ENCODE measurements around the gene ARCN1.

ARCN1 gene

DNA sequence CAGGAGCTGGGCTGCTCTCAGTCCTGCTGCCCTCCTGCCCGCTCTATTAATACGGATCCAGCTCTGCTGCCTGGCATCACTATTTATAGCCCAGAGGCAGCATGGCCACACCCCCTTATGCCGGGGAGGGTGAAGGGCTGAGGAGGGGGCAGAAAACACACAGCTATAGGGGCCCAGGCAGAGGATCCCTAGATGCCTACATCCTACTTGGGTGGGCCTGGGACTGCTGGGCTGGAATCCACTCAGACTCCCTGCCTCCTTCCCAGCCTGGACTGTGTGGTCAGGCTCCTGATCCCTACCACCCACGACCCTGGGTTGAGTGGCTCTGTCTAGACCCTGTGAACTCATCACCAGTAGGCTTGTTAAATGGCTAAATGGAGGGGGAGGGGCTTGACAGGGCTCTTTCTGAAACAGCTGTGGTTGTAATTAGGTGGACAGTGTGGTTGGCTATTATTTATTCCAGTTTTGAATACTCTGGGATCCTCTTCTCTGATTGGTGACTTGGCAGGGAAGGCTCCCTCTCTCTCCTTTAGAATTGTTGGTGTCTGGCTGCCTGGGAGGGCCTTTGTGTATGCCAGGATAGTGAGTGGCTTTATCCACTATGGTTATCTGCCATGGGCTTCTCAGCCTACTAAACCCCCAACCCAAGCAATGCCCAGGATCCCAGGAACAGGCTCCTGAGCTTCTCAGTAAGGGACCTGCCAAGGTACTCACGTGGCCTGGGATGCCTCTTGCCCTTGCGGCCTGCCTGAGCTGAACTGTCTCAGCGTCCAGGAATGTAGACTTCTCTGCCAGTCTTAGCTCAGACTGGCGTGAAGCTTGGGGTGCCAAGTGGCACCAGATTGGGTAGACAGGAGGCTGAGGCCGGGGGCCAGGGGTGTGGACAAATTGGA lies 50.4 kb downstream of the ARCN1 start:
- DNase-seq, result no peak

GRCh38 chr11:118623269-118623655 lies 51.1 kb downstream of the ARCN1 start:
- DNase-seq, result no peak

GRCh38 chr11:118625036-118625690 lies 53.0 kb downstream of the ARCN1 start:
- no peak for DNase-seq

GRCh38 chr11:118625976-118626375 lies 53.8 kb downstream of the ARCN1 start:
- no peak for DNase-seq

DNA sequence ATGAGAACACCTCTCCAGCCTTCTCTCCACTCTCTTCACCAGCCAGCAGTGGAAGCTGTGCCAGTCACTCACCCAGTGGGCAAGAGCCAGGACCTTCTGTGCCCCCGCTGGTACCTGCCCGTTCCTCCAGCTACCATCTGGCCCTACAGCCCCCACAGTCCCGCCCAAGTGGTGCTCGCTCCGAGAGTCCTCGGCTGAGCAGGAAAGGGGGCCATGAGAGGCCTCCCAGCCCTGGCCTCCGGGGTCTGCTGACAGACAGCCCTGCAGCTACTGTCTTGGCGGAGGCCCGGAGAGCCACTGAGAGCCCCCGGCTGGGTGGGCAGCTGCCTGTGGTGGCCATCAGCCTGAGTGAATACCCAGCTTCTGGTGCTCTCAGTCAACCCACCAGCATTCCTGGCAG lies 55.4 kb downstream of the ARCN1 start:
- DNase-seq, result no peak

GRCh38 chr11:118628031-118628430 lies 55.8 kb downstream of the ARCN1 start:
- no peak for DNase-seq

GRCh38 chr11:118628432-118628831 lies 56.2 kb downstream of the ARCN1 start:
- no peak for DNase-seq

DNA sequence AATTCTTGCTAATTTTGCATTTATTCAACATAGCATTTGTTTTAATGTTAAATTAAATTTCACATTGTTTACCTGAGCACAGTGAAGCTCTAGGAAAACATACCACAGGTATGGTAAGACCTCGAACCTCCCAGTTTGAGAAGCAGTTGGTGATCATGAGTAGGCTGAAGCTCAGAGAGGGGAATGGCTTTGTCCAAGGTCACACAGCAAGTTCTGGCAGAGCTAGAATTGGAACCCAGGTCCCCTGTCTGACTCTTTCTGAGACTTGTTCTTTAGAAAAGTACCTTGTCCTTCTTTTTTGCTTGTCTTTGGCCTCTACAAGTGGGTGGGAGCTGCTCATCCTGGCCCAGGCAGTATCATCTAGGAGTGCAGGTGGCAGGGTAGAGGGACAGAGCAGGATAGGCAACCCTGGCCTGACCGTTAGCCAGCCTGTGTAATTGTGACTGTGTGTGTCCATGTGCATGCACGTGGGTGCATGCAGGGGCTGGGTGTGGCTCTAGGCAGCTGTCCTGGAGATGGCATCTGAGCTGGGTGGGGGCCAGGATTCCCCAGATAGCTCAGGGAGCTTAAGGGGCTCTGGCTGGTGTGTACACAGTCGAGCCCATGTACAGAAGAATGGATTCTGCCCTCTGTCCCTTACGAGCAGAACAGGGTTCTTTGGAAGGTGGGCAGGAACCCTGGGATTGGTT lies 56.8 kb downstream of the ARCN1 start:
- no peak for DNase-seq

DNA sequence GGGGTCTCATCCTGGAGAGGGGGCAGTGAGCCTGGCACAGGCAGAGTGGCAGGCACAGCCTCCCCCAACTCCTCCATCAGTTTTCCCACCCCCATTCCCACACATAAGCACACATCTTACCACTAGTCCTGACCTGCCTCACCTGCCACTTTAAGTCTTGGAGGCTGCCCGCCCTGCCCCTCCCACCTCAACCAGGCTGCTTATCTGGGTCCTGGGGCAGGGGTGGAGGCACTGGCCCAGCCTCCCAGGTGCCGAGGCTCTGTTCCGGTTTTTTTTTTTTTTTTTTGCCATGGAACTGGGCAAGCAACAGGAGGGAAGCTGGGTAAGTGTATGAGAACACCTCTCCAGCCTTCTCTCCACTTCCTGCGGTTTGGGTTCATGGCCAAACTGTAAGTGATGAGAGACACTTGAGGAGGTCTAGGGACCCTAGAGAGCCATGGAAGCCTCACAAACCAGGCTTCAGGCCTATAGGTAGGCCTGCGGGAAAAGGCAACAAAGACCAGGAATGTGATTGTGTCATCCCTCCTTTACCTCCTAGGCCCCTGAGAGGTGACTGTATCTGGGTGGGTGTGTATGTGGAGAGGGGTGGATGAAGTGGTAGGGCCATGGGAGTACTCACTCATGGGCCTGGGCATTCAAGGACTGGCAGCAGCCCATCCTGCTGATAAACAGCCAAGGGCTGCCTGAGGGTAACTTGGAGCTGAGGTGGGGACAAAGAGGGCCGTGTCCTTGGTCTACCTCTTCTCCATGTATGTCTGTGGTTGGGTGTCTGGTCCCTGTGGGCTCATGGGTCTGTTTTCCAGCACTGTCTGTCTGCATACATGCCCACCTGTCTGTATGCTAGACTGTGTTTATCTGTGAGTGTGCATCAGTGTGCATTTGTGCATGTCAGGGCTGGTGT lies 57.8 kb downstream of the ARCN1 start:
- no peak for DNase-seq

GRCh38 chr11:118631142-118631909 lies 59.1 kb downstream of the ARCN1 start:
- no peak for DNase-seq

DNA sequence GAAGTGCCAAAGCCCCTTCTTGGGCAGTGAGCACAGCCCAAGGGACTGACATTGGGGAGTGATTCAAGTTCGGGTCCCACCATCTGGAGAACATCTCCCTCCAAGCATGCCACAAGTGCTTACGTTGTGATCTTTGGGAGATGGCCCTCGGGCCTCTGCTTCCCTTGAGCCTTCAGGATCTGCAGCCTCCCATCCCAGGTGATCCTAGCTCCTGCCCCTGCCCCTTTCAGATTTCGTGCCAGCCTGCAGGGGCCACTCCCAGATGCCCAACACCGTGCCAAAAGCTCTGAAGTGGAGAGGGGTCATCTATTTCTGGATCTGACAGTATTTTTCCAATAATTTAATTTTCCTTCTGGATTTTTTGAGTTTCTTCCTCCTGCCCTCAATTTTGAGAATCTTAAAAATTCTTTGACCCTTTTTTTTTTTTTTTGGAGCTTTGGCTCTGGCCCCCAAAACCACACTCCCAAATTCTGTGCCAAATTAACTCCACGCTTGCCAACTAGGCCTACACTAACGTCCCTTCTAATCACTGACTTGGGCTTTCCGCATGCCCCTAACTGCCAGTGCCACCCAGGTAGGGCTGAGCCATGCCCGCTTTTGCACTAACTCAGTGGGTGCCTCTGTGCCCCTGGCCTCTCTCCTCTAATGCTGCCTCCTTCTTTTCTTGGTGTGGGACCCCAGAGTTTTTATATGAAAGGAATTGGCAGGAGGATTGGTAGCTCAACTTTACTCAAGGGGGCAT lies 60.5 kb downstream of the ARCN1 start:
- no peak for DNase-seq

GRCh38 chr11:118633319-118633690 lies 61.1 kb downstream of the ARCN1 start:
- DNase-seq, result no peak

DNA sequence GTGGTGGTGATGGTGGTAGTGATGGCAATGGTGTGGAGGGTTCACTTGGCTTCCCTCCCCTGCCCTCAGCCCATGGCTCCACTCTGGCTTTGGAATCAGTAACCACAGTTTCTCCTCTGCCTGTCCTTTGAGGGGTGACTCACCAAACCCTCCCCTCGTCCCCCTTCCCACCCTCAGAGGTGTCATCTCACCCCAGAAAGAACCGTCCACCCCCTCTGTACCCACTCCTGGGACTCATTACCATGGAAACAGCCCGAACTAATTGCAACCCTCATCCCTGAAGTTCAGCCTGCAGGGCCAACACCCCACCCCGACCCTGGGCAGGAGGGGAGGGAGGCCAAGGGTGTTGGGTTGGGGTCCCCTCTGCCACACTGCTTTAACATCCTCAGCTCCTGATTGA lies 61.8 kb downstream of the ARCN1 start:
- DNase-seq, result no peak

DNA sequence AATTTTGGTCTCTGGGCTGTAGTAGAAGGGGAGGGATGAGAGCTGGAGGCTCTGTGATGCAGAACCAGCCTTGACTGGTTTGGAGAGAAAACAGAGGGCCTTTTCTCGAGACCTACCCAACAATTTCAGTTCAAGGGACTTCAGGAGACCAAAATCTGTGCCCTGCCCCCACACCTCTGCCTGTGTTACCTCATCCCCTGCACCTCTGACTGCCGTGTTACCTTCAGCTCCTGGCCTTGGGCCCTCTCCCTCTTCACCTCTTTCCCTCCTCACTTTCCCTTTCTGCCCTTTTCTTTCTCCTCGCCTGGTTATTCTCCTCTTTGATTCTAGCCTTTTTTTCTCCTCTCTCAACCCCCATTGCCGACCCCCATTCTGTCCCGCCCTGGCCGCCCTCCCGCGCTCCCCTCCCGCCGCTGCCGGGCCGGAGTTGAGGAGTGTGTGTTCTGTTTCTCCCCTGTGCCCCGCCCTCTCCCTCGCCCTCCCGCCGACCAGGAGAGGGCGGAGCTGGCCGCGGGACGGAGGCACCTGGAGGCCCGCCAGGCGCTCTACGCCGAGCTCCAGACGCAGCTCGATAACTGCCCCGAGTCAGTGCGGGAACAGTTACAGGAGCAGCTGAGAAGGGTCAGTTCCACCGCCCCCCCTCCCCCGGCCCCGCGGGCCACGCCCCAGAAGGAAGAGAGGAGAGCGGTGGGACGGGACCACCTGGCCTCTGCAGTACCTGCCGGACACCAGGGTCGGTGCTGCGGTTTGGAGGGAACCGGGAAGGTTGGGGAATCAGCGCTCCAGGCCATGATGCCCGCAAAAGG lies 62.4 kb downstream of the ARCN1 start:
- DNase-seq, result no peak

DNA sequence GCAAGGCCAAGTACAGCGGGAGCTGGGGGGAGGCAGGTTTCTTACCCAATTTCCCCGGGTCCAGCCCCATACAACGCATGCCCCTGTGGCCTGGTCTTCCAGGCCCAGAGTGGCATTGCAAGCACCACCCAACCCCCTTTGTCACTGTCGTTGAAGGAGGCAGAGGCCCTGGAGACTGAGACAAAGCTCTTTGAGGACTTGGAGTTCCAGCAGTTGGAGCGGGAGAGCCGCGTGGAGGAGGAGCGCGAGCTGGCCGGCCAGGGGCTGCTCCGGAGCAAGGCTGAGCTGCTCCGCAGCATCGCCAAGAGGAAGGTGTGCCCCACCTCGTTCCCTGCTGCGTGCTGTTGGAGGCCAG lies 63.0 kb downstream of the ARCN1 start:
- no peak for DNase-seq

DNA sequence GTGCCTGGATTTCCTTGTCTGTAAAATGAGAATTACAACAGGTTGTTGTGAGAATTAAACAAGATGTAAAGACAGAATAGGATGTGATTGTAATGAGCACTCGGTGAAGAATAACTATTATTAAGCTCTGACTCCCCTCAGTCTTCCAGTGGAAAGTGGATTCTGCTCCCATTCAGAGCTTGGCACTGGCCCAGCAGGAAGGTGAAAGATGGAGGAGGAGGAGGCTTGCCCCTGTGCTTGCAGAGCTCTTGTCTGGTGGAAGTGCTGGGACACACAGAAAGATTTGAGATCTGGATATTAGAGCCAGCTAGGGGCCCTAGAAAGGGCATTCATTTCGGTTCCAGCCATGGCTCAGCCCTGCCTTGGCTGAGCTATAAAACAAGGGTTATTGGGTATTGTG lies 63.4 kb downstream of the ARCN1 start:
- no peak for DNase-seq

DNA sequence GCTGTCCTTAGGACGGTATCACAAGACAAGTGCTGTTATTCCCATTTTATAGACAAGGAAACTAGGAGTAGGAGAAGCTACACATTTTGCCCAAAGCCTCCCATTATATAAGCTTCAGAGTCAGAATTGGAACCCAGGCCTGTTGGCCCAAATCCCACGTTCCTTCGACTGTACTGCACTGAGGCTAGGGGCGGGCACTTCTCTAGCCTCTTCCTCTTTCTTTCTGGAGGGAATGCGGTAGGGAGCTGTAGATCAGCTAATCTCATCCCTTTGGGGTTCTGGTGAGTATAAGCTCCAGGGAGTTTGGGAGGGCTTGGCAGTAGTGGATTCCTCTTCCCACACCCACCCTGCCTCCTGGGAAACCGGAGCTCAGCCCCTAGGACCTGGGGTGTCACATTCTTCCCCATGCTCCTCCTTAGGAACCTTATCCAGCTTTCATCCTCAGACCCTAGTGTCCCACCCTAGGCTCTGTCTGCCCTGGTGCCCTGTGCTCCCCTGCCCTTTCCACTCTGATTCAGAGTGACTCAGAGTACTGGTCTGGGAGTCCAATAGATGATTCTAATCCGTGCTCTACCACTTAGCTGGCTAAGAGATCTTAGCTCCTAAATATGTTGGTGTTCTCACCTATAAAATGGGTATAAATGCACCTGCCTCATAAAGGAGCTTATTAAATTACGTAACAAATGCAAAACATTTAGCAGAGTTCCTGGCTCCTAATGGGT lies 64.5 kb downstream of the ARCN1 start:
- DNase-seq, result no peak

- no peak for DNase-seq
Measured at GRCh38 chr11:118638726-118639125, 66.5 kb downstream of the ARCN1 start.

GRCh38 chr11:118639899-118640298 lies 67.7 kb downstream of the ARCN1 start:
- no peak for DNase-seq
